Measurements from ENCODE around the gene PISD.

The PISD gene

GRCh38 chr22:31572939-31573338 is 89.1 kb downstream of the PISD start:
- DNase-seq (ENCODE audit: low read depth): no peak

- no peak for DNase-seq (ENCODE audit: low read depth)
Observed at GRCh38 chr22:31569126-31569525, 92.9 kb downstream of the PISD start.
